NCI-H2196 (cell line): ENCODE data around the gene CTNNB1.

Experiments used
- DNase-seq: peaks from one replicate; lab custom pipeline; 2025; ENCODE audit not compliant: unreplicated experiment; lab: John Stamatoyannopoulos, UW

Gene CTNNB1

GRCh38 chr3:41198950-41199865, at the start of gene CTNNB1:
Gene CTNNB1, plus strand, starts transcription at chr3:41199505. Its CDS starts 24,564 bp downstream, at chr3:41224069.
- peak; percentile 79 for DNase-seq

GRCh38 chr3:41155834-41156233, 43.5 kb upstream of the CTNNB1 start:
- DNase-seq, result no peak

- no peak for DNase-seq
Observed at GRCh38 chr3:41158947-41159346, 40.4 kb upstream of the CTNNB1 start.

- no peak for DNase-seq
Observed at GRCh38 chr3:41159588-41160189, 39.6 kb upstream of the CTNNB1 start.

- DNase-seq, result no peak
Observed at GRCh38 chr3:41162541-41162940, 36.8 kb upstream of the CTNNB1 start.

GRCh38 chr3:41163006-41163405, 36.3 kb upstream of the CTNNB1 start:
- DNase-seq, result no peak

GRCh38 chr3:41163421-41163820, 35.9 kb upstream of the CTNNB1 start:
- DNase-seq, result no peak

GRCh38 chr3:41164777-41165176, 34.5 kb upstream of the CTNNB1 start:
- no peak for DNase-seq

GRCh38 chr3:41167722-41168497, 31.4 kb upstream of the CTNNB1 start:
- no peak for DNase-seq

- DNase-seq, result no peak
Observed at GRCh38 chr3:41169023-41169422, 30.3 kb upstream of the CTNNB1 start.

- DNase-seq, result no peak
Observed at GRCh38 chr3:41173926-41174885, 25.1 kb upstream of the CTNNB1 start.

- DNase-seq, result no peak
Observed at GRCh38 chr3:41175365-41175764, 23.9 kb upstream of the CTNNB1 start.

- DNase-seq, result no peak
Observed at GRCh38 chr3:41176596-41176995, 22.7 kb upstream of the CTNNB1 start.

- no peak for DNase-seq
Observed at GRCh38 chr3:41178576-41178975, 20.7 kb upstream of the CTNNB1 start.

GRCh38 chr3:41180396-41180795, 18.9 kb upstream of the CTNNB1 start:
- DNase-seq, result no peak

GRCh38 chr3:41182504-41183059, 16.7 kb upstream of the CTNNB1 start:
- DNase-seq, result no peak

- no peak for DNase-seq
Observed at GRCh38 chr3:41184394-41184793, 14.9 kb upstream of the CTNNB1 start.

- no peak for DNase-seq
Observed at GRCh38 chr3:41186297-41186696, 13.0 kb upstream of the CTNNB1 start.

- no peak for DNase-seq
Observed at GRCh38 chr3:41188306-41188705, 11.0 kb upstream of the CTNNB1 start.
